PC-9 (cell line): ENCODE measurements around the gene TSC22D3. TPM values are rescaled to one million over a fixed set of nuclear protein-coding genes. Genes with fewer than 3 reads are reported as not detected.

Source experiments
- BruUV-seq: library from RNA; stranded (reverse); fragments of 400-500 nt; replicated peaks from 2 replicates; lab custom pipeline; 2021; lab: Mats Ljungman, UMichigan
- CTCF ChIA-PET: fragments of 300-600 bp; sonication (Branson Sonifier 250); formaldehyde crosslinking; loops from one replicate; lab custom pipeline; 2022; ENCODE audit warnings: antibody characterized with exemption; lab: Charles Lee
- POLR2A ChIA-PET: fragments of 300-600 bp; sonication (Branson Sonifier 250); formaldehyde crosslinking; loops from one replicate; lab custom pipeline; 2022; ENCODE audit warnings: antibody characterized with exemption; ENCODE audit not compliant: unreplicated experiment; lab: Charles Lee
- DNase-seq, 2 experiments: peaks; one replicate each; pipeline versions ENCODE4 v3.0.0 to v3.0.0-alpha.2; 2015 to 2022; ENCODE audit warnings: mixed read lengths in 1 of 2
- H2AFZ ChIP-seq: fragments of 200-600 bp; sonication (generic); 2 replicates; pipeline ENCODE4 v1.8.1; 2017; ENCODE audit warnings: antibody characterized with exemption
- H3F3A ChIP-seq: fragments of 200-600 bp; sonication (generic); 2 replicates; pipeline ENCODE4 v1.8.1; 2017; ENCODE audit warnings: antibody characterized with exemption, mild to moderate bottlenecking, low read depth; ENCODE audit not compliant: insufficient read depth
- H3K27ac ChIP-seq: fragments of 200-600 bp; sonication (generic); 2 replicates; pipeline ENCODE4 v1.6.1; 2016; ENCODE audit warnings: mixed run types
- H3K27me3 ChIP-seq: fragments of 200-600 bp; sonication (generic); 2 replicates; pipeline ENCODE4 v1.6.1; 2016; ENCODE audit warnings: low read depth, mixed run types; ENCODE audit not compliant: insufficient read depth
- H3K36me3 ChIP-seq: fragments of 200-600 bp; sonication (generic); 2 replicates; pipeline ENCODE4 v1.6.1; 2016; ENCODE audit warnings: low read depth, mixed run types
- H3K4me1 ChIP-seq: fragments of 200-600 bp; sonication (generic); replicated peaks from 2 replicates; pipeline ENCODE4 v1.6.1; 2016; ENCODE audit warnings: mixed run types; ENCODE audit not compliant: insufficient read depth
- H3K4me2 ChIP-seq: fragments of 200-600 bp; sonication (generic); 2 replicates; pipeline ENCODE4 v1.6.1; 2017; ENCODE audit warnings: mixed run types
- H3K4me3 ChIP-seq: fragments of 200-600 bp; sonication (generic); 2 replicates; pipeline ENCODE4 v1.6.1; 2016; ENCODE audit warnings: mixed run types
- H3K79me2 ChIP-seq: fragments of 200-600 bp; sonication (generic); 2 replicates; pipeline ENCODE4 v1.6.1; 2017; ENCODE audit warnings: low read depth, mixed run types
- H3K9me2 ChIP-seq: fragments of 200-600 bp; sonication (generic); 2 replicates; pipeline ENCODE4 v1.8.1; 2017; ENCODE audit warnings: mild to moderate bottlenecking; ENCODE audit not compliant: insufficient read depth
- H3K9me3 ChIP-seq: fragments of 200-600 bp; sonication (generic); 2 replicates; pipeline ENCODE4 v1.8.1; 2016; ENCODE audit warnings: low read depth; ENCODE audit not compliant: insufficient read depth
- H4K20me1 ChIP-seq: fragments of 200-600 bp; sonication (generic); 2 replicates; pipeline ENCODE4 v1.8.1; 2017; ENCODE audit not compliant: insufficient read depth
- EZH2 ChIP-seq: fragments of 200-600 bp; sonication (generic); IDR thresholded peaks from 2 replicates; pipeline ENCODE4 v1.8.0; 2017; ENCODE audit warnings: antibody characterized with exemption, low read depth
- intact Hi-C: fragments of 100-400 bp; cut with micrococcal nuclease; formaldehyde crosslinking; loops from one replicate; pipeline ENCODE4 v1.10.0; 2022; ENCODE audit not compliant: unreplicated experiment
- total RNA-seq: library from RNA; stranded (reverse); gene quantifications from 2 replicates; pipeline ENCODE4 v1.2.3, GENCODE V29; 2021
- TF ChIP-seq, protein P1 (sequence below): fragments of 200-600 bp; sonication (generic); conservative IDR thresholded peaks from 2 replicates; pipeline ENCODE4 v1.6.1; 2017; ENCODE audit warnings: mixed run types, antibody characterized with exemption, mild to moderate bottlenecking, moderate library complexity

The TSC22D3 gene
- total RNA-seq, 1 experiment from 2014 or later: 43.9 TPM

GRCh38 chrX:107776649-107777535 is 1.3 kb upstream of the TSC22D3 start:
- H3K4me3 ChIP-seq: peak overlapping the region; percentile 82; the same call in 1 of the 2 replicates
- peak overlapping the region; percentile 83 for H3K4me2 ChIP-seq
- 0 out of 2 replicates have a peak, but pooled peaks cover 5% of the 10 kb centered on the region for H3F3A ChIP-seq
- TF ChIP-seq, protein P1, sequence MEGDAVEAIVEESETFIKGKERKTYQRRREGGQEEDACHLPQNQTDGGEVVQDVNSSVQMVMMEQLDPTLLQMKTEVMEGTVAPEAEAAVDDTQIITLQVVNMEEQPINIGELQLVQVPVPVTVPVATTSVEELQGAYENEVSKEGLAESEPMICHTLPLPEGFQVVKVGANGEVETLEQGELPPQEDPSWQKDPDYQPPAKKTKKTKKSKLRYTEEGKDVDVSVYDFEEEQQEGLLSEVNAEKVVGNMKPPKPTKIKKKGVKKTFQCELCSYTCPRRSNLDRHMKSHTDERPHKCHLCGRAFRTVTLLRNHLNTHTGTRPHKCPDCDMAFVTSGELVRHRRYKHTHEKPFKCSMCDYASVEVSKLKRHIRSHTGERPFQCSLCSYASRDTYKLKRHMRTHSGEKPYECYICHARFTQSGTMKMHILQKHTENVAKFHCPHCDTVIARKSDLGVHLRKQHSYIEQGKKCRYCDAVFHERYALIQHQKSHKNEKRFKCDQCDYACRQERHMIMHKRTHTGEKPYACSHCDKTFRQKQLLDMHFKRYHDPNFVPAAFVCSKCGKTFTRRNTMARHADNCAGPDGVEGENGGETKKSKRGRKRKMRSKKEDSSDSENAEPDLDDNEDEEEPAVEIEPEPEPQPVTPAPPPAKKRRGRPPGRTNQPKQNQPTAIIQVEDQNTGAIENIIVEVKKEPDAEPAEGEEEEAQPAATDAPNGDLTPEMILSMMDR: peak; percentile 93
- no peak for TF ChIP-seq EZH2
- no peak overlapping the region for H3K27ac ChIP-seq
- H4K20me1 ChIP-seq: no peaks in the 10 kb centered on the region
- no peaks in the 10 kb centered on the region for H3K27me3 ChIP-seq
- H3K9me3 ChIP-seq: no peaks in the 10 kb centered on the region
- peaks cover 37% of the 10 kb centered on the region for H3K4me1 ChIP-seq
- peak; percentile 78 to 85 for DNase-seq
- no TSS peak for BruUV-seq
- ChIA-PET CTCF (interaction anchor here (0.6 to 3.0 kb wide), 9 partner anchors 17 to 325 kb away, joined by 3 to 33 read pairs (median 5); no protein-coding TSS in a partner anchor), POLR2A (no interaction called here)
- no peaks in the 10 kb centered on the region for H3K9me2 ChIP-seq
- no peaks in the 10 kb centered on the region for H3K79me2 ChIP-seq
- intact Hi-C loops: loop anchor here (1.0 to 5.0 kb wide), 8 partner anchors 59 to 885 kb away; no protein-coding TSS in a partner anchor
- 0 out of 2 replicates have a peak overlapping the region, but pooled peaks have one; percentile 76 for H2AFZ ChIP-seq
- H3K36me3 ChIP-seq: no peaks in the 10 kb centered on the region

DNA sequence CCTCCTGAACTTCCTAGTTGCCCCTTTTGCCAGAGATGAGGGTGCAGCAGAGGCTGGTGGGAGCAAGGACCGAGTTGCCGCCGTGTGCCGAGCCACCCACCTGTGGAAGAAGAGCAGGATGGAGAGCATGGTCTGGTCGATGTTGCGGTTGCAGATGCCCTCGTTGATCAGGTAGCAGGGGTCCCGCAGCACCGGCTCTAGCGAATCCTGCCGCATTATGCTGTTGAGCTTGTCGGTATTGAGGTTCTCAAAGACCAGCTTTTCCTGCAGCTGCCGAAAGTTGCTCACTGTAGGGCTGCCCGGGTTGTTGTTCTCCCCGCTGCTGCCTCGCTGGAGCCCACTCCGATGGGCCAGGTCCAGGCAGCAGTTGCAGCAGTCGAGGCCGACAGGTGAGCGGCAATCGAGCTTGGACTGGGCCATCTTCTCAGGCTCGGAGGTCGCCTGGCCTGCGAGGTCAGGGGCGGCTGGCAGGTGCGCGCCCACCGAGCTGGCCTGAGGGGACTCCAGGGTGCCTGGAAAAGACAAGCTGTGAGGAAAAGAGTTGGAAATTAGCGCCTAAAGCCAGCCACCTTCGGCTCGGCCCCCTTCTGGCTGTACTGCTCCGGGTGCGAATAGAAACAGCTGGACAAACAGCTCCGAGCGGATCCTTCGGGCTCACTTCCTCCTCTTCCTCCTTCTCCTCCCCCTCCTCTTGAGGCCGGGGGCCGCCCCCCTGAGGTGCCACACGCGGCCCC is 420 bp downstream of the TSC22D3 start:
- H3K4me1 ChIP-seq: peaks cover 37% of the 10 kb centered on the region
- peak overlapping the region; percentile 82 for H3K4me3 ChIP-seq
- H3K4me2 ChIP-seq: peak overlapping the region; percentile 83
- intact Hi-C loops: loop anchor here (1.0 to 5.0 kb wide), 4 partner anchors 42 to 883 kb away; partner anchors contain the start of gene PRPS1
- ChIA-PET POLR2A (interaction anchor here (0.6 to 0.7 kb wide), 3 partner anchors 38 to 111 kb away, joined by 3 to 7 read pairs (median 4); no protein-coding TSS in a partner anchor), CTCF (interaction anchor here (0.7 to 3.0 kb wide), 11 partner anchors 33 to 147 kb away, joined by 3 to 33 read pairs (median 6); partner anchors contain the start of gene PRPS1)
- no peaks in the 10 kb centered on the region for H3K9me2 ChIP-seq
- H3K79me2 ChIP-seq: no peaks in the 10 kb centered on the region
- no peaks in the 10 kb centered on the region for H3K9me3 ChIP-seq
- H4K20me1 ChIP-seq: no peaks in the 10 kb centered on the region
- H2AFZ ChIP-seq: peak overlapping the region; percentile 76
- no peaks in the 10 kb centered on the region for H3K36me3 ChIP-seq
- DNase-seq: no peak
- BruUV-seq: TSS peak; percentile 44
- TF ChIP-seq, protein P1: no peak
- TF ChIP-seq EZH2: no peak
- no peaks in the 10 kb centered on the region for H3K27me3 ChIP-seq
- H3K27ac ChIP-seq: no peak overlapping the region
- 0 out of 2 replicates have a peak, but pooled peaks cover 5% of the 10 kb centered on the region for H3F3A ChIP-seq

- ChIA-PET CTCF (no interaction called here), POLR2A (no interaction called here)
- H3K36me3 ChIP-seq: no peaks in the 10 kb centered on the region
- no peaks in the 10 kb centered on the region for H4K20me1 ChIP-seq
- H3K27ac ChIP-seq: no peak overlapping the region
- H3F3A ChIP-seq: 0 out of 2 replicates have a peak, but pooled peaks cover 5% of the 10 kb centered on the region
- peaks cover 37% of the 10 kb centered on the region for H3K4me1 ChIP-seq
- no TSS peak for BruUV-seq
- H2AFZ ChIP-seq: no peak overlapping the region
- H3K9me3 ChIP-seq: no peaks in the 10 kb centered on the region
- TF ChIP-seq, protein P1: no peak
- TF ChIP-seq EZH2: no peak
- peak overlapping the region; percentile 83 for H3K4me2 ChIP-seq
- no peak for DNase-seq
- H3K9me2 ChIP-seq: no peaks in the 10 kb centered on the region
- H3K27me3 ChIP-seq: no peaks in the 10 kb centered on the region
- intact Hi-C loops: loop anchor here (1.0 to 2.0 kb wide), 2 partner anchors 41 to 146 kb away; partner anchors contain the start of gene PRPS1
- no peaks in the 10 kb centered on the region for H3K79me2 ChIP-seq
- peak overlapping the region; percentile 82 for H3K4me3 ChIP-seq
Observed at GRCh38 chrX:107773906-107774435, 1.6 kb downstream of the TSC22D3 start.
